ENCODE measurements around the gene RFXANK.
"Not testable (repeated sequence)": the region's sequence is repeated elsewhere in the genome, so short reads cannot be mapped to it uniquely, and the experiment has no call there.

Gene RFXANK, protein sequence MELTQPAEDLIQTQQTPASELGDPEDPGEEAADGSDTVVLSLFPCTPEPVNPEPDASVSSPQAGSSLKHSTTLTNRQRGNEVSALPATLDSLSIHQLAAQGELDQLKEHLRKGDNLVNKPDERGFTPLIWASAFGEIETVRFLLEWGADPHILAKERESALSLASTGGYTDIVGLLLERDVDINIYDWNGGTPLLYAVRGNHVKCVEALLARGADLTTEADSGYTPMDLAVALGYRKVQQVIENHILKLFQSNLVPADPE

DNA sequence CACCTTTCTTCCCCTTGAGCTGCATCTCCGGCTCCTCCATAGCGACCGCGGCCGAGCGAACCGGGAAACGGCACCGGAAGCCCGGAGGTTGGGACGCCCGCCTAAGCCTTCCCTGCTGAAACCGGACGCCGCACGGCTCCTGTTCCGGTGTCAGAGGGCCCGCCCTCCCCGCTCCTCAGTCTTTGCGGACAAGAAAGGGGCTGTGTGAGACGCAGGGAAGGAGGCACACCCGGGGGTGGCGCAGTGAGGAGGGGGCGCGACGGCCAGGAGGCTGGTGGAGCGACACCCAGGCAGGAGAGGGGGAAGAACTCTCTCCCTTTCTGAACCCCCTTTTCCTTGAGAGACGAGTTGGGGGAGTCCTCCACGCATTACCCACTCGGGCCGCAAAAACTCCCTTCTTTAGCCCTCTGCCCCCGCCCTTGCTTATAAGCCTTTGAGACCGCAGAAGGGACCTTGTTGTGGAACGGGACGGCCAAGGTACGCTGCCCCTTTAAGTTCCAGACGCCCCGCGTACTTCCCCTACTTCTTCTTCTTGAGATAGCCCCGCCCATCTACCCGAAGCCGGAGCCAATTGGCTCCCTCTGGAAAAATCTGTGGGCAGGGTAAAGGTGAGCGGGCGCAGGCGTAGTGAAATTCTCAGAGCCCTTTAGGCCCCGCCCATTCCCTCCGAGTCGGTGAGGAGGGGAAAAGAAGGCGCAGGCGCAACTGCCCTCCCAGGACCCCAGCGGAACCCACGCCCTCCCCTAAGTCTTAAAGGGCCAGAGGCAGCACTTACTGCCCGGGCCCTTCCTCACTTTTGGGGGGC lies at the start of gene RFXANK, which contains the start of gene BORCS8:
Gene RFXANK (plus strand): TSS at position 181 of the 805 bp plus-strand sequence. CDS start 1,689 bp downstream, outside the sequence.
Gene BORCS8 (minus strand): TSS at position 75 of the 805 bp plus-strand sequence. CDS start 35 bp downstream, at position 40.
- DNase-seq (ENCODE audit: insufficient read length, low spot score) (peak; percentile 91), FAIRE-seq (peak; percentile 100)

DNA sequence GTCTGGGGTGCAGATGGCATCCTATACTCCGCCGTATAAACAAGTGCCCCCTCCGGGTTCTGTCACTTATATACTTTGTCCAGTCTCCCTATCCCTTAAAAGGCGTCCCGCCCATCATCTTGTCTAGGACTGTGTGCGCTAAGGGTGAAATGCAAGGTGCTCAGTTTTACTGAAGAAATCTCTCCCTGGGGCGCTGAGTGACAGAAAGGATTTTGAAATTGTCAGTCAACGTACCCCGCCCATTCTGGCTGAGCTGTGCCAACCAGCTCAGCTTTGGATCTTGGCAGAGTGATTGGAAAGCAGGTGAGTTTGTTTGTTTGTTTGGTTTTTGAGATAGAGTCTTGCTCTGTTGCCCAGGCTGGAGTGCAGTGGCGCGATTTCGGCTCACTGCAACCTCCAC lies 49.7 kb upstream of the RFXANK start:
- no peak for FAIRE-seq
- DNase-seq (ENCODE audit: insufficient read length, low spot score): no peak

DNA sequence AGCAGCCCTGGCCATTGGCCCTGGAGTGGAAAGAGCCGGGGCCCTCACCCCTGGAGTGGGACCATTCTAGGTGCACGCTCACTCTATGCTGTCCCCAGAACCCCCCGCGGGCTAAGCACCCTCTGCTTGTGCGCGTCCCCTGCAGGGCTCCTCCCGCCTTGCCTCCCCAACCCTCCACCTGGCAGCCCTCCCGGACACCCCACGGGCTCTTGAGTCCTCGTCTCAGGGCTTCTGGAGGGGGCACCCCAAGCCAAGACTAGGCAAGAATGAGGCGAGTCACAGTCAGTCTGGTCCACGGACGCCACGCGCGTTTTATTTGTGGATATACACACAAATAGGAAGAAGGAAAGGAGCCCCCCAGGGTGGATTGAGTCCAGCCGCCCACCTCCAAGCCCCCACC lies 46.8 kb upstream of the RFXANK start:
- DNase-seq (ENCODE audit: insufficient read length, low spot score): no peak
- FAIRE-seq: no peak

DNA sequence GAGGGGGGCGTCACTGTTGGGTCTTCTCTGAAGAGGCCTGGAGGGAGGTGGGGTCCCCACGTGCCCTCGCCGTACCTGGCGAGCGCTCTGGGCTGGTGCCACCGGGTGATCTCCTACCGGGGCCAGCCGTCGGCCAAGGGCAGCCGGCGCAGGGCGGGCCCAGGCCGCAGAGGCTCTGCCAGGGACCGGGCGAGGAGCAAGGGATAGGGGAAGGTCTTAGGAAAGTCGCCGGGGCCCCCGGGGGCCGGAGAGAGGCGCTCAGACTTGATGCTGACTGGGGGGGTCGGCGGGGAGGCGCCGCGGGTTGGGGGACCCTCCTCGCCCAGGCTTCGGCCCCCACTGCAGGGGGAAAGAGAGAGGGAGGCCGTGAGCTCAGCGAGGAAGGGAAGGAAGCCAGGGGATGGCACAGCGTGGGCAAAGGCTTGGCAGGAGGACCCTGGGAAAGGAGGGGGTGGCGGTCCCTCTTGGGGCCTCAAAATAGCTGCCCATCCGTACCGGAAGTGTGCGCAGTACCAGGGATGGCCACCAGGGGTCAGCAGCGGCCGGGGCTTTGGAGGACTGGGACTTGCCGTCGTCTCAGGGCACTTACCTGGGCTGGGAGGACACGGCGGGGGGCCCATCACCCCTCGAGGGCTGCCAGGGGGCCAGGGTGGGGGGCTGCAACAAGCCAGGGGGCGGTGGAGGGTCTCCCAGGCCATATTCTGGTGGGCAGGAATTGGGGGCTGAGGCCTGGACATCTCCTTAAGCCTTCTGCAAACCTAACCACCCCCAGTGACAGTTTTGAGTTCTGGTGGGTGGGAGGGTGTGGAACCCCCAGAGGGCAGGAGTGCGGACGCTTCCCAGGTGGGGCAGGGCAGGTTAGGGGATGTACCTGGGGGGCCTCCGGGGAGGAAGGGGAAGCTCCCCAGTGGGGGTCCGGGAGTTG lies 46.1 kb upstream of the RFXANK start:
- FAIRE-seq (peak; percentile 33), DNase-seq (ENCODE audit: insufficient read length, low spot score) (peak; percentile 82)

DNA sequence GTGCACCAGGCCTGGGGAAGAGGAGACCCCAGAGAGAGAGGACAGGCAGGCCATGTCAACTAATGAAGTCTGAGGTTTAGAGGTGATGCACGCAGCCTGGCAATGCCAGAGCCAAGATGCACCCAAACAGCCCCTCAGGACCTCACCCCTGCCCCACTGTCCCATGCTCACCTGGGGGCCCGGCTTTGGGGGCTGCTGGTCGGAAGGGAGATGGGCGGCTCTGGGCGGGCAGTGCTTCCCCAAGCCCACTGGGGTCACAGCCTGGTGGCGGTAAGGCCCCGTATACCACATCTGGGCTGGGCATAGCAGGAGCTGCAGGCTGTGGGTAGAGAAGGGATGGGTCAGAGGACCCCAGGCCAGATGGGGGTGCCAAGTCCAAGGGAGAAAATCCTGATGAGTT lies 45.2 kb upstream of the RFXANK start:
- FAIRE-seq: no peak
- DNase-seq (ENCODE audit: insufficient read length, low spot score): no peak

DNA sequence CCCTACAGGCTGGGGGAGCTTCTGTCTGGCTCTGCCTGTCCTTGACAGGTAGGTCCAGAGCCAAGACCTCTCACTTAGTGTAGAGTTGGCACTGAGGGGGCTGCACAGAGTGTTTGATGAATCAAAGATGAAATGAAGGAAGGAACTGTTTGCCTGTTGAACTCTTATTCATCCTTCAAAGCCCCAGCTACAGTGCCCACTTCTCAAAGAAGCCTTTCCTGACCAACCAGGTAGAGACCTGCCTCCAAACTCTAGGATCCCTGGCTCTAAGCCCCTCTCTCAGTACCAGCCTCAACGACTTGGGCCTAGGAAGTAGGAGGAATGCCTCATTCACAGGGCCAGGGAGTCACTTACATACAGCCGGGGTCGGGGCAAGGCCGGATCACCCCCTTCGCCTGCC lies 44.7 kb upstream of the RFXANK start:
- FAIRE-seq: no peak
- DNase-seq (ENCODE audit: insufficient read length, low spot score): no peak

DNA sequence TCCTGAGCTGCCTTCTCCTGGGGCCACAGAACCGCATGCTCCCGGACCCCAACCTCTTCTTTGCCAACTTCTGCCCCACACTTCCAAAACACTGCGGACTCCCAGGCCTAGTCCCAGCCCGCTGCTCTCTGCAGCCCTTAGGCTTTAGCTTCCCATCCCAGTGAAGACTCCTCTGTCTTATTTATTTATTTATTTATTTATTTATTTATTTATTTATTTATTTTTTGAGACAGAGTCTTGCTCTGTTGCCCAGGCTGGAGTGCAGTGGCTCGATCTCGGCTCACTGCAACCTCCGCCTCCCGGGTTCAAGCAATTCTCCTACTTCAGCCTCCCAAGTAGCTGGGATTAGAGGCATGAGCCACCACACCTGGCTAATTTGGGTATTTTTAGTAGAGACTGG lies 43.6 kb upstream of the RFXANK start:
- not testable (repeated sequence) for FAIRE-seq; DNase-seq (ENCODE audit: insufficient read length, low spot score)

DNA sequence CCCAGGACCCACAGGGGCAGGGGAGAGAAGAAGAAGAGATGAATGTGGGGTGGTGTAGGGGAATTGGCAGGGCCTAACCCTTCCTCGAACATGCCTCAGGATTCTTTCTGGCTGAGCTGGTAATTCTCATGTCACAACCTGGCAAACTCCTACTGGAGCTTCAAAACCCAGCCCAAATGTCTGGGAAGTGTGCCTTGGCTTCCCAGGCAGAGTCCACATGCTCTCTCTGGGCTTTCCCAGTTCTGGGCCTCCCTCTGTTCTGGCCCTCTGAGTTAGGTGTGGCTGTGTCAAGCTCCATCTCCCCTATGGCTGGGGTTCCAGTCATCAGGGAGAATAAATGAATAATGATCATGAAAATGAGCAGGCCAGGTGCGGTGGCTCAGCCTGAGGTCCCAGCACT lies 42.6 kb upstream of the RFXANK start:
- FAIRE-seq: no peak

DNA sequence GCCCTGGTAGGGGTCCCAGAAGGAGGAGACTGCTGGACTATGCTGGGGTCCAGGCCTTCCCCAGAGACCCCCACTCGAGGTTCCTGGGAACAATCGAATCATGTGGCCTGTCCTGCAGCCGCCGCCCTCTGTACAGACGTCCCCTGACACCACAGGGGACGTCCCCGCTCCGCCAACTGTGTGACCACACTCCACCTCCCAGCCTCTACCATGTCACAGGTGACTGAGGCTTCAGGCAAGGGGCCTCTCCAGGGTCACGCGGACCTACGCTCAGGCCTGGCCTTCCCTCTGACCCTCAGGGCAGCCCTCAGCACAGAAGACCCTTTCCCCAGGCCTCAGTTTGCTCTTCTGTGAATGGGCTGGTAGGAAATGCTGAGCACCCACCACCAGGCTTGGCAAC lies 40.6 kb upstream of the RFXANK start:
- DNase-seq (ENCODE audit: insufficient read length, low spot score) (no peak), FAIRE-seq (peak; percentile 52)

More for the DNA sequence above, 42.6 kb upstream of the RFXANK start:
- no peak for DNase-seq (ENCODE audit: insufficient read length, low spot score)

DNA sequence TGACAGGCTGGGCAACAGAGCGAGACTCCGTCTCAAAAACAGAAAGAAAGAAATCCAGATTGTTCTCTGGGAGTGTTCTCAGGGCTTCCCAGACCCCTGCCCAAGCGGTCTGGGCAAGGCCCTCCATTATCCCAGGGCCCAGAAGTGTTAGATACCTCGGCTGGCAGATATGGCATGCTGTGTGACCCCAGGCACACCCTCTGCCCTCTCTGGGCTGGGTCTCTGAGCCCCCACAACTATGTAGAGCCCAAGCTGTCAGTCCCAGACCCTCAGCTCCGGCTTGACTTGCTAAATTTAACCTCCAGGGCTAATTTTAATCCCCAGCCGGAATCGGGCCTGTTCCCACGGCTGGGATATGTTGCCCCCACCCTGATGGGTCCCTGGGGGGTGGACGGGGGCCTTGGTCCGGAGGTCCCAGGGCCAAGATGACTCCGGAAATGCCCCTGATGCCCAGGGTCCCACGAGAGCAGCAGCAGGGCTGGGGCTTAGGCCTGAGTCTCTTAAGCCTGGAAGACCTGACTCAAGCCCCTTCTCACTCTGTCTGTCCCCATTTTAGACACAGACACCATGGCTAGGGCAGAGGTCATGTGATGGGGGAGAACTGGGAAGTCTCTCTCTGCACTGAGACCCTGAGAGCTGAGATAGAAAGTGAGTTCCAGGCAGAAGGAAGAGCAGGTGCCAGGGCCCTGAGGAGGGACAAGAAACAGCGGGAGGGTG lies 39.2 kb upstream of the RFXANK start:
- FAIRE-seq (no peak), DNase-seq (ENCODE audit: insufficient read length, low spot score) (no peak)

DNA sequence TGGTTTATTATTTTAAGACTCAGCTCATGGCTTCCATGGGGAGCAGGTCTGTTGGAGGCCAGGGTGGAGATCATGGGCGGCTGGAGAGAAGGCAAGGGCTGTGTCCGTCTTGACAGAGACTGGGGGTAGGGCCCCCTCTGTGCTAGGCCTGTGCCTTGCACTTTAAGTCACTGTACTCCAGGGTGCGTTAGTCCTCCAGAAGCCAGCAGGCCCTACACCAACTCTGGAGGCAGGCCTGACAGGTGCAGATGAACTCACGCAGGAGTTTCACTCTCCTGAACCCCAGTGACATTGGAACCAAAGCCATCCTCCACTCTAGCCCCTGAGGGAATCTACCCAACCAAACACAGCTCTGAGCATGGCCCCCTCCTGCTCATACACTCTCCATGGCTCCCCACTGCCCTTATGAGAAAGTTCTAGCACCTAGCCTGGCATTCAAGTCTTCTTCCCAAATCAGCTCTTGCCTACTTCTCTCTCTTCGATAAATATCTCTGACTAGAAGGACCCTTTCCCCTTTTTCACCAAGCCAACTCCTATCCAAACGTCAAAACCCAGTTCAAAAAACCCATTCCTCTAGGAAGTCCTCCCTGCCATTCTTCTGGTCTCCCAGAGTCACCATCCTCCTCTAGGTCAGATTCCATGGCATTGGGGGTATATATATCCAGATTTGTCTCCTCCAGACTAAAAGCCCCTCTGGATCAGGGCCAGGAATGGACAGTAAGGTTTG lies 37.1 kb upstream of the RFXANK start:
- no peak for FAIRE-seq
- no peak for DNase-seq (ENCODE audit: insufficient read length, low spot score)

DNA sequence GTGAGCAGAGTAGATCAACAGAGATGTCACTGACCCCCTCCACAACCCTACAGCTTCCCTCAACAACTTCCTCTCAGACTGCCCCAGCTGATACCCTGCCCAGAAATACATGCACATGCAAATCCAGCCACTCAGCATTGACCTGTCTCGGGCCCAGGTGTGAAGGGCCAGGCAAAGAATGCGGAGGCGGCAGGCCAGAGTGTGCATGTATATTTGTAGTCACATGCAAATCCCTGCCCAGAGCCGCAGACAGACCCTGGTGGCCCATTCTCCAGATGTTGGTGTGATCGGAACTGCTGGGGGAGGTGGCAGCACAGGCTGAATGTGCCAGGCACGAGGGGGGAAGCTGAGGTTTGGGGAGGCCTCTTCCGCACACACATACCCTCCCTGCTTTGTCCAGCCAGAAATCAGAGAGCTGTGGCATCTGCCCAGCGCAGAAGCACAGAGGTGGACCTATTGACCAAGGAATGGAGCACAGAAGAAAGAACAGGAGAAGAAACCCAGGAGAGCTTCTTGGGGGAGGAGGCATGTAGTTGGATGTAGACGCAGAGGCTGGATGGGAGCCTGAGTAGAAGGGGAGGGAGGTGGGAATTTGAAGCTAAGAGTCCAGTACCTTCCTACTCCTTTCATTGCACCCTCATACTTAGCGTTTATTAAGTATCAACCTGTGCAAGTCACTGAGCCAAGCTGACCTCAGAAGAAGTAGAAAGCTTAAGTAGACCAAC lies 36.4 kb upstream of the RFXANK start:
- peak; percentile 93 for FAIRE-seq
- peak; percentile 61 for DNase-seq (ENCODE audit: insufficient read length, low spot score)

DNA sequence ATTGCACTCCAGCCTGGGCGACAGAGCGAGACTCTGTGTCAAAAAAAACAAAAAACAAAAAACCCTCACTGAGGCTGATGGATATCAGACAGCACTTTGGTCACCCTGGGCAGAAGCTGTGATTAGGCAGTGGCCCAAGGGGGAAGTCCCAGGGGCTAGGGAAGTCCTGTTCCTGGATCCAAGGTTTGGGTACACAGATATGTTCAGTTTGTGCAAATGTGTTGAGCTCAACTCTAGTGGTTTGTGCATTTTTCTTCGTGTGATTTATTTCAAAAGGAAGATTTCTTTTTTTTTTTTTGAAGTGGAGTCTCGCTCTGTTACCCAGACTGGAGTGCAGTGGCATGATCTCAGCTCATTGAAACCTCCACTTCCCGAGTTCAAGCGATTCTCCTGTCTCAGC lies 34.2 kb upstream of the RFXANK start:
- no peak for FAIRE-seq
- no peak for DNase-seq (ENCODE audit: insufficient read length, low spot score)

DNA sequence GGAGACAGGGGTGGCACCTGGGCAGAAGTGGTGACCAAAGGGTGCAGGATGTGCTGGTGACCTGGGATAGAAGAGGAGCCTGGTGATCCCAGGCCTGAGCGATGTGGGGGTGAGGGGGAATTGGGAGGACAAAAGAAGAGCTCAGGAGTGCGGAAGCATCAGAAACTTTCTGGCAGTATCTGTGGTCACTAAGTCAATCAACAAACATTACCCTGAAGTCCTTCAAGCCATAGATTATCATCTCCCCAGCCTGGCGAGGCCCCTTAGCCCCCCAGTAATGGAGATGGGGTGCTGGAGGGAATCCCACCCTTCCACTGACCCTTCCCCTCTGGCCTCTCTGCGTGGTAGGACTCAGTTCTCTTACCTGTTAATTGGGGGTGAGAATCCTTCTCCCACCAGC lies 32.5 kb upstream of the RFXANK start:
- FAIRE-seq (peak; percentile 68), DNase-seq (ENCODE audit: insufficient read length, low spot score) (no peak)

DNA sequence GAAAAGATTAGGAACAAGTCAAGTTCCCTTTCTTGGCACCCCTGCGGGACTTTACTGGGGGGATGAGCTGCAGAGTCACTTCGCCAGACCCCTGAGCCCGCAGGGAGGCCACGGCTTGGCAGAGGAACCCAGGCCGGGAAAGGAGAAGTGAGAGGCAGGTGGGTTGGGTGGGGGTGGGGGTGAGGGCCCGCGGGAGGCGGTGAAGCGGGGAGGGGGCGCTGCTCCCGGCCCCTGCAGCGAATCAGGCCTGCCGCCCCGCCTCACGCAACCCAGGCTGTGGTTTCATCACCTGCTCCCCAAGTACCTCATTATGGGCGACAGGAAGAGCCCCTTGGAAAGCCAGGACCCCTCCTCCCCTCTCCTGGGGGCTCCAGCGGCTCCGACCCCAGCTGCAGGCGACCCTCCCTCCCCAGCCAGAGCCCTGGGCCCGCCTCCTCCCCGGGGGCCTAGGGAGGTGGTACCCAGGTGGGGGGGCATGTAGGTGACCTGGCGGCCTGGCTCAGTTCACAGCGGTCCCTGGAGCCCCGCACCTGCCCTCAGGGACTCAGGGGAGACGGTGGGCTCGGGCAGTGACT lies 31.5 kb upstream of the RFXANK start:
- FAIRE-seq: peak; percentile 86
- peak; percentile 42 for DNase-seq (ENCODE audit: insufficient read length, low spot score)

DNA sequence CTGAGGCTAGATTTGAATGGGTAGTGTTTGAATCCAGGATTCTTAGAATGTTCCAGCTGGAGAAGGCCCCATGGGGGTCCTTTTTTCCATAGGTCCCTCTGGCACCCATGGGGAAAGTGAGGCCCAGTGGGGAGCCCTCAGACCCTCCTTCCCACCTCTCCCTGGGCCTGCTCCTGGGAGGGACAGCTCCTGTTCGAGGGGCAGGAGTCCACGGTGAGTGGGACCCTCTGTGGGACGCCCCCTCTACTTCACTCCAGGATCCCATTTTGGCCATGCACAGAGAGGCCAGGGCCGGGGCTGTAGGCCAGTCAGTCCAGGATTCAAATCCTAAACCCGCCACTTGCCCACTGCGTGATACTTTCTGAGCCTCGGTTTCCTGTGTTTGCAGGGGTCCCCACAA lies 29.6 kb upstream of the RFXANK start:
- FAIRE-seq (no peak), DNase-seq (ENCODE audit: insufficient read length, low spot score) (no peak)

DNA sequence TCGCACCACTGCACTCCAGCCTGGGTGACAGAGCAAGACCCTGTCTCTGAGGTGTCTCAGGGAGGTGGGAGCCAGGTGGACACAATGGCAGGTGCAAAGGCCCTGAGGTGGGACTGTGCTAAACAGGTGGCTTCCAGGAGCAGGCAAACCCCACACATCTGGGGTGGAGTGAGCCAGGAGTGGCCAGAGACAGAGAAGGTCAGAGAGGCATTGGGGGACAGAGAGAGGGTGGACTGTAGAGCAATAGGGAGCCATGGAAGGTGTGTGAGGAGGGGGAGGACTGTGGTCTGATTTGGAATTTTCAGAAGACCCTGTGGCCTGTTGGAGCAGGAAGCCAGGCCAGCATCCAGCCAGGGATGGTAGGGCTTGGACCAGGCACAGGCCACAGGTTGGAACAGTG lies 26.7 kb upstream of the RFXANK start:
- no peak for FAIRE-seq
- no peak for DNase-seq (ENCODE audit: insufficient read length, low spot score)

DNA sequence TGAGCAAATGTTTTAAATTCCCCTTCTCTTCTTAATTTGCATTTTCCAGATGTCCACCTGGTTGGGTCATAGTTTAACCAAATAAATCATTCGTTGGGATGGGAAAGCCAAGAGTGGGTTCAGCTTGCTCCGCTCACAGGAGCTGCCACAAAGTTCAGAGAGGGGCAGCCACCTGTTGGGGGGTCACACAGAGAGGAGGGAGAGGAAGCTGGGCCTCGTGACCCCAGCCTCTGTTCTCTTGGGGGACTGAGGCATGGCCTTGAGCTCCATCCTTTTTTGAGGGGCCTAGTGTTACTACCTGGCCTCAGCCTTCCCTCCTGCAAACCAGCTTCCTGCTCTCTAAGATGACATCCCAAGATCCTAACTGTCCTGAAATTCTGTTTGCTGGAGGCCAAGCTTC lies 24.4 kb upstream of the RFXANK start:
- FAIRE-seq (peak; percentile 21), DNase-seq (ENCODE audit: insufficient read length, low spot score) (no peak)
